Prostate gland (tissue), 2 donors: ENCODE results near the gene PRELP.
A peak's percentile ranks its signal among the peaks of the same experiment; 100 is the strongest.

Experiments used
- CTCF ChIP-seq, 4 experiments: fragments of 200-600 bp in 2 of 4; fragments of 450-650 bp in 2 of 4; sonication (generic) in 2 of 4; IDR thresholded peaks; 1 replicate in 3 of 4; 2 replicates in 1 of 4; pipeline ENCODE4 v1.5.1; 2016 to 2019; ENCODE audit warnings: antibody characterized with exemption in 4 of 4, mild to moderate bottlenecking in 2 of 4, moderate library complexity in 2 of 4
- POLR2A ChIP-seq: fragments of 450-650 bp; IDR thresholded peaks from one replicate; pipeline ENCODE4 v1.6.1; 2016; ENCODE audit warnings: antibody characterized with exemption, mild to moderate bottlenecking
- POLR2AphosphoS5 ChIP-seq: sonication (generic); formaldehyde crosslinking; IDR thresholded peaks from one replicate; pipeline ENCODE4 v1.6.1; 2017; ENCODE audit warnings: antibody characterized with exemption

GRCh38 chr1:203467550-203467921 lies 8.1 kb upstream of the PRELP start:
- TF ChIP-seq CTCF (IDR thresholded peaks at IDR 0.05) (no peak), POLR2A (no peak), POLR2AphosphoS5 (peak; percentile 12)
